GM18861 (cell line): Measurements from ENCODE around the gene MAF.

Experiments
- ATAC-seq: cut with Tn5 transposase; IDR thresholded peaks from one replicate; pipeline ENCODE4 v1.9.1; 2021; ENCODE audit not compliant: unreplicated experiment

The MAF gene

DNA sequence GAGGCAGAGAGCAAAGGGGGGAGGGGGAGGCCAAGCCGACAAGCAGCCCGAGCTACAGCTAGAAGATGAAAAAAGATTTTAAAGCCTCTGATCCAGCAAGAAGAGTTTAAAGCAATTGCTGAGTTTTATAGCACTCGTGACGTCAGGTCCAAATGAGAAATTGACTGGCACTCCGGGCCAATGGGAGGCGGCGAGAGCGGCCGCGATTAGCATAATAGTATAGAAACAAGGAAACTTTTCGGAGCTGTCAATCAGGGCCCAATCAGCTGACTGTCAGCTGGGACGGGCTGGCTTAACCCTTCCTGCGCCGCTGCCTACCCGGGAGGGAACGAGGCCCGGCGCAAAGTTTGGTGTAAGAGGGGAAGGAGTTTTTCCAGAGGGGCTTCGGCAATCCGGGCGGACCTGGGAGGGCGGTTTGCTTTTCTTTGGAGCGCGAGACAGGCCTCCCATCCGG lies at the start of gene MAF:
TSS of gene MAF (minus strand) at position 100 of the 454 bp plus-strand sequence. CDS start 835 bp downstream, outside the sequence.
- no peak for ATAC-seq

DNA sequence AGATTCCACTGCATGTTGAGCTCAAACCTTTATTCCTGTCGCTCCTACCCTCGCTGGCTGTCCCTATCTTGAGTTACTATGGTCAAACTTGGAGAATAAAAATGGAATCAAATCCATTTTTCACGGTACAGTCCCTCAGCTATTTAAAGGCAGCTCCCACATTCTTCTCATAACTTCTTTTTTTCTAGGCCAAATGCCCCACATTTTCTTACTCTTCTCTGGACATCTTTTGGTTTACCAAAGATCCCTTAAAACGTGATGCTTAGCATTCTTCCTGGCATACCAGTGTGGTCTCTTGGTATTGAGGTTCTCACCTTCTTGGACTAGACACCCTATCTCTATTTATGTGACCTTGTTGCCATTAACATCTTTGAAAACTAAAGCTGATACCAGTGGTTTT lies 48.3 kb upstream of the MAF start:
- ATAC-seq, result no peak

DNA sequence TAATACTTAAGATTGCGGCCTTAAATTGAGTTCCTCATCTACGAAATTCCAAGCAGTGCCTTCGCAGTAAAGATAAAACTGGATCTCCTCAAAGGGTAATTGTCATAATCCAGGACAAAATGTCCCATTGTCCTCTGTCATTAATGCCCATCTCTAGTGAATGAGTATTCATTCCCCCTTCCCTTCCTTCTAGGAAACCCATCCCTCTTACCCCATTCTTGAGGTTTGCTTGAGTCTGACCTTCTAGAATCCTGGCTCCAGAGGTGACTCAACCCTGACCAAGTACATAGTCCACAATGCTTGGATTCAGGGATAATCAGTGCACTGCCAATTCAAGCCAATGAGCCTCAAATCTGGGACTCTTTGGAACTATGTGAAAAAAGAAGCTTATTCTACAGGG lies 47.0 kb upstream of the MAF start:
- no peak for ATAC-seq

DNA sequence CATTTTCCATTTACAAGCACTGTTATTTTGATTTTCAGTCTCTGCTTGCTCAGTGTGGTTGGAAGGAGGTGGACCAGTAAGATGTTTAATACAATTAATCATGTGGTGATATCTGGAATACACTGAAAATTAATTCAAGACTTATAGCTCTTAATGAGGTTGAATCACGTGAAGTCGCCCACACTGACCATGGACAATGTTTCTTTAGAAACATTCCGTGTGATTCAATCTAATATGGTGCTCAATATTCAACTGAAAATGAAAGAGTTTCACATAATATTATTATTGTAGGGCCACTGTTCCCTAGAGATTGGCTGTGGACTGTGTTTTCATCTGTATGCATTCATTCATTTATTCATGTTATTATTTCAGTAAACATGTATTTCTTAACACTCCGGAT lies 45.2 kb upstream of the MAF start:
- ATAC-seq, result no peak

DNA sequence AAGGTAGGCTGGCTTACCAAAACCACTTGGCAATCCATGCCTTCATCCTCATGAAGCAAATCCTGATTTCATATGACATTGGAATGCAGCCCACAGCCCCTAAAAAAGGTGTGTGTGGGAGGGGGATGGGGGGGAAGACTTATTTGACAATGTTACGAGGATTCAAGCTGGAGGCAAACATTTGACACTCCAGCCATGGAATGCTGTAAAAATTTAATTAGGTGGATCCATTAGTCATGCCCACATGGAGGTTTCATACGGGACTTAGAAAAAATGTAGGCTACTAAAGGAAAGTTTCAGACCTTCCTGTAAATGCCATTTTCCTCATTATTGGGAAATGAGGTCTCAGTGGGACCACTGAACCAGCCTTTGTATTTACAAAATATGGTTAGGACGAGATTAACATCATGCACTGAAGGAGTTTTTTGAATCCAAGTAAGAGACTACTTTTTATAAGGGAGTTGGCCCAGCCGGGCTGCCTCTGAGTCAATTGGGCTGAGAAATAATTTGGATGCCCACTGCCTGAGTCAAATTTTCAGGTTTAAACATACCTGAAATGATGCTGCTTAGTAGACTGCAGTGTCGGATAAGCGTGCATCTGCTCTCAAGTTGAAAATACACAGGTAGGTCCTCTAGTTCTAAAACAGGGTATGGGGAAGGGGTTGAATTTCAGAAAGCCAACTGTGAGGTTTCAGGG lies 44.6 kb upstream of the MAF start:
- no peak for ATAC-seq

DNA sequence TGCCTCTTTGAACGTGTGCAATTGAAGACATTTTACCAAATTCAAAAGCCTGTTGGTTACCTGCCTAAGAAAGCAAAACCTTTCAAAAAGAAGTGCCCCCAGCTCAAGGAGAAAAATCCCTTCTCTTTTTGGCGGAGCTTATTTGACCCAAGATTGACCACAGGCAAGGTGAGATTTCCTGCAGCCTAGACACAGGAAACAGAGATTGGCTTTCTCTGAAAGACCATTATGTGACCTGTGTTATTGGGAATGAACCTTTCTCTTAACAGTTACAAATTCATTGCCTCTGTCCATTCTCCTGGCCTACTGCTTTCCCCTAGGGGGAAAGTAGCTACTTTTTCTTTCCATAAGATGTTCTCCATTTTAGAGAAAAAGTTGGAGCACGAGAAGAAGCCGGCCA lies 42.1 kb upstream of the MAF start:
- no peak for ATAC-seq

DNA sequence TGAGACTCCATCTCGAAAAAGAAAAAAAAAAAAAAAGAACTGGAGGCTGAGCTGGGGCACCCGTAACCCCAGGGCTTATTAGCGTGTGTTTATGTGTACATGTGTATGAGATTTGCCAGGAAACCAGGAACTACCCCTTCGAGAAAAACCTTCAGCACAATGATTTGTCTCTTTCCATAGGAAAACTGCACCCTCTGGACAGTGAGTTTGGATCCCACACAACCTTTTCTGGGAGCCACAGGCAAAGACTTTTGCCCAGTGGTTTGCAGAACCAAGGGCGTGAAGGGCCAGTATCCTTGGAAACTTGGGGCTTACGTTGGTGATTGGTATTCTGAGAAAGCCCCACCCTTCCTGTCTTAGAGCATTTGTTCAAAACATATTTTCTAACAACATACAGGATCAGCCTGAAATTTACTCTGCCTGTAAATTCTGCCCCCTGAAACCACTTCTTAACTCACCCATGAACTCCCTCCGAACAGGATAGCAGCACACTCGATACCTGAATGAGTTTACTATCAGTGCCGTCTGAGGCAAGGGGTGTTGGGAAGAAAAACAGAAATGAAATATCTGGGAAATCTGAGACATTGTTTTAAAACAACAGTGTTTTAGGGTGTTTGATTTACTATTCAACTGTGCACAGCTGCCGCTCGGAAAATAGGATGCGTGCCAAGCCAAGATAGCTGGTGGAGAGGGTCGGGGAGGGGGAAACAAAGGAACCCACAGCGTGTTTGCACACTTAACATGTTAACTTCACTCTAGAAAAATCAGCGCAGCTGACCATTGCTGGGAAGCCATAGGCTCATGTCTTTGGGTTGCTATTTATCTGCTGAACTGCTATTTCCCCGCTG lies 40.2 kb upstream of the MAF start:
- ATAC-seq, result no peak

DNA sequence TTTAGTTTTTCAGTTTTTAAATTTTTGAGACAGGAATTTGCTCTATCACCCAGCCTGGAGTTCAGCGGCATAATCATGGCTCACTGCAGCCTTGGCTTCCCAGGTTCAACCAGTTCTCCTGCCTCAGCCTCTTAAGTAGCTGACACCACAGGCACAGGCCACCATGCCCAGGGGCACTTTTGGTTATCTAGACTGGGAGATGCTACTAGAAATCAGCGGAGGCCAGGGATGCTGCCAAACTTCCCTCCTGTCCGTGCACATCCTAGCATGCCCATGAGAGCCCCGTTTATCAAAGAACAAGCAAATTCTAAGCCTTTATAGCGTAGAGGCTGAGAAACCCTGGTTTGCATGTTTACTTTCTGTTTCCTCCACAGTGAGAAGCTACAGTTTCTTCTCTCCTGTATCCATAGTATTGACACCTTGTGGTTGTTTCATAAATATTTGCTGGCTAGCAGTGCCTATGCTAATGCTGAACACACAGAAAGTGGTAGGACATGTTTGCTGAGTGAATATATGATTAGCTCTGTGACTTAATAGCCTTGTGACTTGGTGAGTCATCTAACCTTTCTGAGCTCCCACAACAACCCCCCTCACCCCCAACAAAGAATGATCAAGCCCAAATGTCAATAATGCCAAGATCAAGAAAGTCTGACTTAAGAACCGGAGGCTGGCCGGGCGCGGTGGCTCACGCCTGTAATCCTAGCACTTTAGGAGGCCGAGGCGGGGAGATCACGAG lies 39.2 kb upstream of the MAF start:
- no peak for ATAC-seq

DNA sequence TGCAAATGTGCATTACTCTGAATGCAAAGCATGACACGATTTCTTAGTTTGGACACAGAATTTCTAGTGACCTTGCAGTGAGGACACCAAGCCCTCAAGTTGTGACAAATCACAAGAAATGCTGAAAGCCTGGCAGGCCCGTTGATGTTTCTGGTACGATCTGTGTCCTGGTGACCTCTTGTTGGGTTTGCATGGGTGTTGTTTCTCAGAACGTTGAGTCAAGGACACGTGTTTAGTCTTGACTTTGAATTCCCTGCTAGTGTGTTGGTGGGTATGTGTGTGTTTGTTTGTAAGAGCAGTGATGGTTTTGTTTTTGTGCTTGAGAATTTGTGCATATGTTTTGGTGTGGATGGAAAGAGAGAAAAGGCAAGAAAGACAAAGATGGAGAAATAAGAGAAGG lies 37.8 kb upstream of the MAF start:
- ATAC-seq, result no peak

DNA sequence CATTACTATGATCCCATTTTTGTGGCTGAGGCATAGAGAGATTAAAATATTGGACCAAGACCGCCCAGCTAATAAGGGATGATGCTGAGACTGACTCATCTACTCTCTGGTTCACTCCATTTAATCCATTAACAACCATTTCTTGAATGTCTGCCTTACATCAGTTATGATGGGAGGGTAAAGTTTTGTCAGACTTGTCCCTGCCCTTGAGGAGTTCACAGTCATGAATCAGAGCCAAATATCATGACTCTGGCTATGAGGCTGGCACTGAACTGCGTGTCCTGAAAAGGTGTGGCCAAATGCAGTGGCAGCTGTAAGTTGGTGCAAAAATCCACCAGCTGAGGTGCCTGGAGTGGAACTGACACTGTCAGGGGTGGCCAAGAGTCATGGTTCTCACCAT lies 35.0 kb upstream of the MAF start:
- no peak for ATAC-seq

DNA sequence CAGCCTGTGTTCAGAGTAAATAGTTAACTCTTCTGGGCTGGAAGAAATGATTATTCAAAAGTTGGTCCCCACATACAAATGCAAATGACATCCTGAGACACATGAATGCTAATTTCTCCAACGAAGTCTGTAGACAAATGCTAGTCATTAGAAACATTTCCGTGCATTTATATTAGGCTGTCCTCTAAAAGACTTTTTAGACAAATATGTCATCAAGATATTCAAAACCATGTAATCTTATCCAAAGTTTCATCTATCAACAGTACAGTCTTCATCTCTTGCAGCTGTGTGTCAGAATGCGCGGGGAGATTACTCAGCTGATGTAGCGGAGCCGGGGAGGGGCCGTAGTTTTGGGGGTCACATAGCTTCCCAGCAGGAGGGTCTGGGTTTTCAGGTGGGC lies 33.8 kb upstream of the MAF start:
- no peak for ATAC-seq

DNA sequence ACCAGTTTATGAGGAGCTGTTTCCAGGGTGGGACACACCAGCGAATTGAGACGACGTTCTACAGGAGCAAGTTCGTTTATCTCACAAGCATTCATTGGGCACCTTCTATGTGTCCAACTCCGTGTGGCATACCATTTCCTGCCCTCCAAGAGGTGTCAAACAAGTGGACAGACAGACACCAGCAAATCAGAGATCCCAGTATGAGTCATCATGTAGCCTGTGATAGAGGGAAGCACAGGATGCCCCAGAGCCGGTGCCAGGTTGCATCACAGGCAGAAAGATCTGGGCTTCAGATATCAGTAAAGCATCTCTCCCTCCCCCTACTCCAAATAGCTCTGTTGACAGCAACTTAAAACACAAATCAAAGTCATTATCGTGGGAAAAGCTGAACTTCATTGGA lies 31.8 kb upstream of the MAF start:
- no peak for ATAC-seq

DNA sequence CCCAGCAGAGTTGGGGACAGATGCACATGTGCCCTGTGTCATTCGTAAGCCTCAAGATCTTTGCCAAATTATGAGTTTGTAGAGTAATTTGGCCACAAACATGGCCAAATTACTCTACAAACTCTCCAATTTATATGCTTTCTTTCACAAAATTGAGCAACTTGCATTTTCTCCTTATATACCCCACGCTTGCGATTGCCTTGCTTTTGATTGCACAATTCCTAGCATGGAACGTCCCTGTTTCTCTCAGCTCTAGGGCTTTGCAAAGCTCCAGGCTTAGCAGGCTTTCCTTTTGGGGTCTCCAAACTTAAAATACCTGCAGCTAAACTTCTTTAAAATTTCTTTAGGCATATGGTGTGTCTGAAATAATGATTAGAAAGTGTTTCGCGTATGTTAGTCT lies 28.5 kb upstream of the MAF start:
- ATAC-seq, result no peak

DNA sequence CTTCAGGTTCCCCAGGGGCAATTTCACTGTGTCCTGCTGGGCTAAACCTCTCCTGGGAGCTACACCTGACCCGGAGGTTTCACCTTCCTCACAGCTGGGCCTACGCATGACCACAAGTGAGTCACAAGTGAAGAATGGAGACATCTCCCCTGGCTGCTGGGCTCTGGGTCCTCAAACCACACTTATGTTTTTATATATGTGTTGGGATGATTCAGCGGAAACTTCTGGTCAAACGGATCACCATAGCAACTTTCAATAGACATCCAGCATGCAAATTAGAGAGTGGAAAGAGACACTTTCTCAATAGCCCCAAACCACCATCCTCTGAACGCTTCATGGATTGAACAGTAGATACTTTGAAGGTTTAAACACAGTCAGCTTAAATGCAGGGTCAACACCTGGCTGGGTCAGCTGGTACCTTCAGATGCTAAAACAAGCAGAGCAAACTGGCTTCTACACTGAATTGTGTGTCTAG lies 28.0 kb upstream of the MAF start:
- ATAC-seq, result peak; percentile 85

DNA sequence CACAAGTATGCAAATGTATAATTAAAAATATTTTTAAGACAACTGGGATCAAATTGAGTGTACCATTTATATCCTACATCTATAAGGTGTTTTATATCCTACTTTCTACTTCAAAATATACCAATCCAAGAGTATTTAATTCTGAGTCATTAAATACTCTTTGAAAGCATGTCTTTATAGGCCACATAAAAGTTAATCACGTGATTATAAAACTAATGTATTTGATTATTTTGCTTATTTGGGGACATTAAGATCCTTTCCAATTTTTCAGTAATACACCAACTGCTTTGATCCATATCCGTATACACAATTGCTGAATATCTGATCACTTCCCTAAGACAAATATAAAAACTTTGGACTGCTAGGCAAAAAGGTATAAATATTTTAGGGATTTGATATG lies 26.6 kb upstream of the MAF start:
- ATAC-seq, result no peak

DNA sequence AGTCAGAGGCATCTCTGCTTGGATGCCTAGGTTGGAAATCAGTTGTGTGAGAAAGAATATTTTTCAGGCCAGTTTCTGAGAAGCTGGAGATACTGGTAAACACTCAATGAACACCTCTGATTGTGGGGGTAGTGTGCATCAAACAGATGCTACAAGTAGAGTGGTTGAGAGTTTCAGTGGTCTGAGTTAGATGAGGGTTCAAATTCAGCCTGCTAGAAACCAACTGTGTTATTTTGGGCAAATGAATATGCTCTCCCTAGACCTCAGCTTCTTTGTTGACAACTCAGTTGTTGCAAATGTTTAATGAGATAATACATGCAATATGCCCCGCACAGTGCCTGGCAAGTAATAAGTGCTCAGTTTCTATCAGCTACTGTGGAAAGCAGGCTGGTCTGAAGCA lies 25.2 kb upstream of the MAF start:
- ATAC-seq, result no peak

DNA sequence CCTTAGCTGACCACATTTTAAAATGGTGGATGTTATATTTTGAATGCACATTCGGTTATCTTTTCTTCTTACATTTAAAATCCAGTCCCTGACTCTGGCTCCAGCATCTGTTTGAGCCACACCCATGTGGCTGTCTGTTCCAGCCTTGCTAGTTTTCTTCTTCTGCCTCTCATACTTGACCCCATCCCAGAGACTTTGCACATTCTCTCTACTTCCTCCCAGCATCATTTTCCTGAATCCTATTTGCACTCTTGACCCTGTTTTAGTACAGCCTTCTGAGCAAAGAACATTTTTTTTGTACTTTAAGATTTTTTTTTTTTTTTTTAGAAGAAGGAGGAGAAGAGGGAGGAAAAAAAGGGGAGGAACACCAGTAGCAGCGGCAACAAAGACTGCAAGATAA lies 23.3 kb upstream of the MAF start:
- no peak for ATAC-seq

DNA sequence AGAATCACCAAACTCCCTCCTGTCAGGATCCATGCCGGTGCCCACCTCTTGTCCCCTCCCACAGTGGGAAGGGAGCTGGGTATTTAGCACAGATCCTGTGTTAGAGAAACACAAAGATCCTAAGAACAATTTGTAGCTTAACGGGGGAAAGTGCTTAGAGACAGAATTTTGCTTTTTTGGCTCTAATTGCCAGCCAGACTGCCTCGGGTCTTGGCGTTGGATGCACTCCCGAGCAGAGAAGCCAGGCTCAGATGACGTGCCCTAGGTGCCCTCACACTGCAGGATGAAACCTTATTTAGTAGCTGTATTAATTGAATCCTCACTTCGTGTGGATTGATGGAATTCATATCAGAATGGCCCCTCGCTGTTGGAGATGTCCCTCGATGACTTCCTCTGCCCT lies 22.5 kb upstream of the MAF start:
- ATAC-seq, result no peak

DNA sequence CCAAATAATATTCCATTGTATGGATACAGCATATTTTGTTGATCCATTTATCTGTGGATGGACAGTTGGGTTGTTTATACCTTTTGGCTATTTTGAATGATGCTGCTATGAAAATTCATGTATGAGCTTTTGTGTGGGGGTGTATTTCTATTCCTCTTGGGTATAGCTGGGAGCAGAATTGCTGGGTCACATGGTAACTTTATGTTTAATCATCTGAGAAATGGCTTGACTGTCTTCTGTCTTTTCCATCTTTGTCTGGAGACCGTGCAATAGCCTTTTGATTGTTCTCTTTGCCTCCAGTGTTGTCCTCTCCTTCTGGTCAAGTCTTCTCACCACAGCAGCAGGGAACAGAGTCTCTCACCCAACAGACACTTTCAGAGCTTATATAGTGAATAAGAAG lies 20.5 kb upstream of the MAF start:
- ATAC-seq, result no peak

DNA sequence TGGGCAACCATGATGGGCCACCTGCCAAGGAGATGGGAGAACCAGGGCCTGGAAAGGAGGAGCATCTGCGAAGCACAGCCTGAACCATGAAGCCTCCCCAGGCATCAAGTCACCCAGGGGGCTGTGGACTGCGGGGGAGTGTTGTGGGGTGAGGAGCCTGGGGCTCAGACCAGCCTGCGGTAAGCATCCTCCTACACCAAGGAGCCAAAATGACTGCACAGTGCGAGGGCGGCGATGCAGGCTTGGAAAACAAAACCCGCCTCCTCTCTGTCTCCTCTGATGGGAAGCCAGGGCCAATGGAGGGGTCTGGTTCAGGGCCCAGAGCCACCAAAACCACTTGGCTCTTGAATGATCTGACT lies 18.1 kb upstream of the MAF start:
- ATAC-seq, result no peak

DNA sequence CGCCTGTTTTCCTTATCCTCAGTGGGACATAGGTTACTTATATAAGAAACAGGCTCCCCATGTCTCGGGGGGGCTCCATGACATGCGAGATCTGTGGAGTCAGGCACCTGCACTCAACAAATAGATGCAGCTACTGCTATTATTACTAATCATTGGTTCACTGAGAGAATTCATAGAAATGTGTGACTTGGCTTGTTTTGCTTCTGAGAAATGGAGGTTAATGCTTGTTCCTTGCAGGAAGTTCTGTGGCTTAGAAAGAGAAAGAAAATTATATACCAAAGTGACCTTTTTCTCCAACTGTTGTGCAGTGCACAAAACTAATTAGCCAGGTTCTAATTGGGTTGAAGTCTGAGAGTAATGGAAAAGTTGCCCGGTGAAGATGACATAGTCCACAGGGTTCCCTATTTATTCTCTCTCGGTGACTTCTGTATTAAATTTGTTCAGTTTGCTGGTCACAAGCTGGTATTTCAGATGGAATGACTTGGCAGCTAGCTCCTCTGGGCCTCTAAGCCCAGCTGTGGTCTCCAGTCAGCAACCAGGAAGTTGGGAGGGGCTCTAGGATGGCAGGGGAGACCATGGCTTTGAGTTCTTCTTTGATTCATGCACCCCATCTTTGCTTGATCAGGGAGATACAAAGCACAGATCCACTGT lies 17.6 kb upstream of the MAF start:
- no peak for ATAC-seq
